ENCODE data around the gene MBD4.
"Not testable (repeated sequence)": the region's sequence is repeated elsewhere in the genome, so short reads cannot be mapped to it uniquely, and the experiment has no call there.

The MBD4 gene

DNA sequence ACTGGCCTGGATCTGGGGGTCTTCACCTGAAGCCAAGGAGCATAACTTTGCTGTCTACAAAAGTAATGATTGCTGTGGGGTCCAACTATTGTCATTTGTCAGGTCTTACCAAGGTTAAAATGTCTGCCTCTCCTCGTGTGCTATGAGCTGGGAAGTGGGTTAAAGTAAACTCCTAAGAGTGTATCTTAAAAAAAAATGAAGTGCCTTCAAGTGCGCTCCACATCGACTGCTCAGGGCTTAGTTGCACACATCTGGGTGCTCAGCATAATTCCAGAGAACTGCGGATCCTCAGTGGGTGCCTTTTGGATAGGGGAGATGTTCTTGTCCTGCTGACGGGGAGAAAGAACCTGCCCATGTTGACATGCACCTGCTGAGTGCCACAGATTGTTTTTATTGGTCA is 52.3 kb downstream of the MBD4 start:
- H3K4me3 ChIP-seq (ENCODE audit: low read depth, low read length), result no peak overlapping the region
- no peak for DNase-seq (ENCODE audit: low read depth)
- TF ChIP-seq, protein P1, sequence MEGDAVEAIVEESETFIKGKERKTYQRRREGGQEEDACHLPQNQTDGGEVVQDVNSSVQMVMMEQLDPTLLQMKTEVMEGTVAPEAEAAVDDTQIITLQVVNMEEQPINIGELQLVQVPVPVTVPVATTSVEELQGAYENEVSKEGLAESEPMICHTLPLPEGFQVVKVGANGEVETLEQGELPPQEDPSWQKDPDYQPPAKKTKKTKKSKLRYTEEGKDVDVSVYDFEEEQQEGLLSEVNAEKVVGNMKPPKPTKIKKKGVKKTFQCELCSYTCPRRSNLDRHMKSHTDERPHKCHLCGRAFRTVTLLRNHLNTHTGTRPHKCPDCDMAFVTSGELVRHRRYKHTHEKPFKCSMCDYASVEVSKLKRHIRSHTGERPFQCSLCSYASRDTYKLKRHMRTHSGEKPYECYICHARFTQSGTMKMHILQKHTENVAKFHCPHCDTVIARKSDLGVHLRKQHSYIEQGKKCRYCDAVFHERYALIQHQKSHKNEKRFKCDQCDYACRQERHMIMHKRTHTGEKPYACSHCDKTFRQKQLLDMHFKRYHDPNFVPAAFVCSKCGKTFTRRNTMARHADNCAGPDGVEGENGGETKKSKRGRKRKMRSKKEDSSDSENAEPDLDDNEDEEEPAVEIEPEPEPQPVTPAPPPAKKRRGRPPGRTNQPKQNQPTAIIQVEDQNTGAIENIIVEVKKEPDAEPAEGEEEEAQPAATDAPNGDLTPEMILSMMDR (IDR thresholded peaks at IDR 0.05; ENCODE audit: low read depth, low read length, missing control alignments), result no peak

DNA sequence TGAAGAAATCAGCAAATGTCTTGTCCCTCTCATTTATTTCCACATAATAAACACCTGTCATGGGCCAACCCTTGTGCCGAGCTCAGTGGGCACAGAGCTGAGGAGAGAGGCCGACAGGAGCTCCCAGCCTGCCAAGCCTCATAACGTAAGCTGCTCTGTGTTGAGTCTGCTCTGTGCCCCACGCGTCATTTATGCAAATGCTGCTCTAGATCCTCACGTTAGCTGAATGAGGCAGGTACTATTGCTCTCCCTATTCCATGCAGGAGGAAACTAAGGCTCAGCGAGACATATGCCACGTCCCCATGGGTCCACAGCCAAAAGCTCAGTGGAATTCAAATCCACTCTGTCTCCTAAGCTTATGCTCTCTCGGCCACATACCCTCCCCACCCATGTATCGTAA is 52.8 kb downstream of the MBD4 start:
- no peak overlapping the region for H3K4me3 ChIP-seq (ENCODE audit: low read depth, low read length)
- TF ChIP-seq, protein P1 (IDR thresholded peaks at IDR 0.05; ENCODE audit: low read depth, low read length, missing control alignments), result no peak
- DNase-seq (ENCODE audit: low read depth), result no peak

DNA sequence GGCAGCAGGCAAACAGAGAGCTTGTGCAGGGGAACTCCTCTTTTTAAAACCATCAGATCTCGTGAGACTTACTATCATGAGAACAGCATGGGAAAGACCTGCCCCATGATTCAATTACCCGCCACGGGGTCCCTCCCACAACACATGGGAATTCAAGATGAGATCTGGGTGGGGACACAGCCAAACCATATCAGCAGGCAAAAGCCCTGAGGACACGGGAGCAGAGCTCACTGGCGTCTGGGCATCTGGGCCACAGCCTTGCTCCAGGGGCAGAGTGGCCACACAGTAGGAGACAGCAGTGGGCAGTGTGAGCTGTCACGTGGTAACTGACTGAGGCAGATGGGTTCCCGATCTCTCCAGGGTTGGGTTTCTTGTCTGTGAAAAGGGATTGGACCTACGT is 54.2 kb downstream of the MBD4 start:
- DNase-seq (ENCODE audit: low read depth); H3K4me3 ChIP-seq (ENCODE audit: low read depth, low read length): not testable (repeated sequence)

DNA sequence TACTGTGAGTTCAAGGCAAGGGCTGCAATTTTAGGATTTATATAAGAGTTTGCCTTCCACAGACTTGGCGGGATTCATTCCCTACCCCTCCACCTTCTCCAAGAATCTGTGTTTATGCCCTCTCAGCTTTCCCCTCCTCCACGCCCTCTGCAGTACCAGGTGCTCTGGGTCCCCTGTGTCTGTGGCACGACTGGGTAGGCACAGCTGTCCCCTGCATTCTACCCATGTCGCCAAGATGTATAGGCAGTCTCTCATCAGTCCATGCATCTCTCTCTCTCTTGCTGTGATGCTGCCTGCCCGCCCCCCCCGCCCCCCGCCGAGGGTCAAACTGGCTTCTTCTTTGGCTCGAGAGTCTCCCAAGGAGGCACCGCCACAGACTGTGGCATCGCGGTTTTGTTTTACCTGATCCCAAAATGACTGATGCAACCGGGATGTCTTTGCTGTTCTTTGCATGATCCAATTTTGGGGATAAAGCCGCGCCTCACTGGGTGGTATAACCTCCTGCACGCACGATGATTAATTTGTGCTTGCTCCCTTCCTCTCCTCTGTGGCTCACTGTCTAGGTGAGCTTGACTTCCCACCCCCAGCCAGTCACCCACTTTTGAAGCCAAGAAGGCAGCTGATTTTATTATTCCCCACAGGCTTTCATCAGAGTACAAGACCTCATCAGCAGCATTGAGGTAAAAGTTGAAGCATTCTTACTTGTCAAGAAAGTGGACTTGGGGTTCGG is 55.0 kb downstream of the MBD4 start:
- DNase-seq (ENCODE audit: low read depth), result no peak
- H3K4me3 ChIP-seq (ENCODE audit: low read depth, low read length), result no peak overlapping the region
- TF ChIP-seq, protein P1 (IDR thresholded peaks at IDR 0.05; ENCODE audit: low read depth, low read length, missing control alignments), result no peak

DNA sequence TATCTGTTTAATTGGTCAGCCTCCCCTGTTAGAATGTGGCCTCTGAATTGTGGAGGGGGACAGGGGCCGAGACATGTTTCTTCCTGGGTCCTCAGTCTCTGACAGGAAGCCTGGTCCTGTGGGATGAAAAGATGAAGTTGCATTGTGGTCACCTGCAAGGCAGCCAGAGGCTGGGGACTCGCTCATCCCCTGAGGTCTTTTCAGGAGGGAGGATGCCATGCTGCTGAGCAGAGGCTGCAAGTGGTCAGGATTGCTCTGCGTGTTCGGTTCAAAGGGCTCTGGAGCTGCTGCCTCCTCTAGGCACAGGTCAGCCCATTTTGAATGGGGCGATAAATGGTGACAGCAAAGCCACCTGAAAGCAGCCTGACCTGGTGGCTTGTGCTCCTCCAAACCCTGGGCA is 55.6 kb downstream of the MBD4 start:
- DNase-seq (ENCODE audit: low read depth); H3K4me3 ChIP-seq (ENCODE audit: low read depth, low read length): not testable (repeated sequence)

DNA sequence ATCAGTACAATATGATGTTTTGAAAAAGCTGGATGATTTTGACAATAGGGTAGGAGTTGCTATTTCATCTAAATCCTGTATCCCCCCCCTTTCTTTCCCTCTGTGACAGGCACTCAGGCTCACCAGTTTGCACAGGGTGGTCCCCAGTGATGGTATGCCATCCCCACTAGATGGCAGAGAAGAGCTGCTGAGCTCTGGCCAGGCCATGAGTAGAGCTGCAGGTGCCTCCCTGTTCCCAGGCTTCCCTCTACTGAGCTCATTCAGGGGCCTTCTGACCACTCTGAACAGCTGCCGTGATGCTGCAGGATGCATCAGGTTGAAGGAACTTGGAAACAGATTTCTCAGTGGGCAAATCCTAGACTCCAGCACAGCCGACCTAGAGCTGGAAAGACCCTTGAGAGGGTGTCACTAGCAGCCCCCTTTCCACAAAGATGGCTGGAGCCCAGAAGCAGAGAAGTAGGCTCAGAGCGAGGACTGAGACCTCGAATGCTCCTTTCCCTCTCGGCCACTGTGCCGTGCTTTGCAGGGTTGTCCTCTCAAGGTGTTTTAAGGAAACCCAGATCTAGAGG is 56.4 kb downstream of the MBD4 start:
- TF ChIP-seq, protein P1 (IDR thresholded peaks at IDR 0.05; ENCODE audit: low read depth, low read length, missing control alignments), result peak; percentile 90
- no peak overlapping the region for H3K4me3 ChIP-seq (ENCODE audit: low read depth, low read length)
- DNase-seq (ENCODE audit: low read depth), result peak; percentile 22

DNA sequence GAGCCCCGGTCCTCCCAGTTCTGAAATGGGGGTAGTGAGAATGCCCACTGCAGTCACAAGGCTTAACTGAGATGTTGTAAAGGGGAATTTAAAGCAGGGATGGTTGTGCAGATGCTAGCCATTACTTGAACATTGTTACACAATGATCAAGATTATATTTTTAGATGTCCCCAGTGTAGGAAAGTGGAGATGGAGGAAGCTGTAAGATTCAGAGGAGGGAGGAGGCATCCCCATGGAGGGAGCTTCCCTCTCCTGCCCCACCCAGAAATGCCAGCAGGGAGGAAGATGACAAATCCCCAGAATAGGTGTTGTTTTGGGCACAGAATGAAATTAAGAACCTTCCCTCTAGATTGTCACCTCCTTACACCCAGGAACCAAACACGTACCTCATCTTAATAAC is 57.4 kb downstream of the MBD4 start:
- no peak for DNase-seq (ENCODE audit: low read depth)
- TF ChIP-seq, protein P1 (IDR thresholded peaks at IDR 0.05; ENCODE audit: low read depth, low read length, missing control alignments), result no peak
- no peak overlapping the region for H3K4me3 ChIP-seq (ENCODE audit: low read depth, low read length)

All from GM12864 (cell line).